Loucy (cell line): ENCODE data around the gene ZNF669.

Source experiments
- H2AFZ ChIP-seq: fragments of 200-600 bp; sonication (generic); 2 replicates; pipeline ENCODE4 v1.6.0; 2016; ENCODE audit warnings: antibody characterized with exemption, mild to moderate bottlenecking, low read length, moderate library complexity
- H3F3A ChIP-seq: fragments of 200-600 bp; 2 replicates; pipeline ENCODE4 v1.6.0; 2016; ENCODE audit warnings: antibody characterized with exemption, low read depth, mild to moderate bottlenecking
- H3K27me3 ChIP-seq: fragments of 200-600 bp; sonication (generic); 2 replicates; pipeline ENCODE4 v1.6.1; 2014; ENCODE audit warnings: low read length, mild to moderate bottlenecking; ENCODE audit not compliant: insufficient read depth, poor library complexity, severe bottlenecking
- H3K36me3 ChIP-seq: fragments of 200-600 bp; sonication (generic); 2 replicates; pipeline ENCODE4 v1.6.1; 2016; ENCODE audit warnings: low read length; ENCODE audit not compliant: insufficient read depth
- H3K4me1 ChIP-seq: fragments of 200-600 bp; sonication (generic); 2 replicates; pipeline ENCODE4 v1.5.1; 2014; ENCODE audit warnings: low read length, mild to moderate bottlenecking; ENCODE audit not compliant: insufficient read depth, poor library complexity, severe bottlenecking
- H3K4me2 ChIP-seq: fragments of 200-600 bp; sonication (generic); 2 replicates; pipeline ENCODE4 v1.6.0; 2014; ENCODE audit warnings: antibody characterized with exemption, low read length, low read depth, mild to moderate bottlenecking; ENCODE audit not compliant: poor library complexity, severe bottlenecking
- H3K4me3 ChIP-seq: fragments of 200-600 bp; sonication (generic); 2 replicates; pipeline ENCODE4 v1.5.1; 2014; ENCODE audit warnings: low read length, mild to moderate bottlenecking, mixed read lengths; ENCODE audit not compliant: poor library complexity, severe bottlenecking
- H3K79me2 ChIP-seq: fragments of 200-600 bp; sonication (generic); 2 replicates; pipeline ENCODE4 v1.6.1; 2014; ENCODE audit warnings: low read length; ENCODE audit not compliant: insufficient read depth
- H3K9ac ChIP-seq: fragments of 200-600 bp; sonication (generic); 2 replicates; pipeline ENCODE4 v1.6.0; 2014; ENCODE audit warnings: mild to moderate bottlenecking, low read depth, low read length, moderate library complexity; ENCODE audit not compliant: poor library complexity, severe bottlenecking
- H3K9me2 ChIP-seq: fragments of 200-600 bp; sonication (generic); replicated peaks from 2 replicates; pipeline ENCODE4 v1.6.1; 2016; ENCODE audit warnings: low read depth, low read length, mixed read lengths
- H3K9me3 ChIP-seq: fragments of 200-600 bp; sonication (generic); 2 replicates; pipeline ENCODE4 v1.6.1; 2014; ENCODE audit warnings: mild to moderate bottlenecking, antibody characterized with exemption, low read length, low read depth; ENCODE audit not compliant: insufficient read depth
- H4K20me1 ChIP-seq: fragments of 200-600 bp; sonication (generic); 2 replicates; pipeline ENCODE4 v1.6.0; 2014; ENCODE audit warnings: antibody characterized with exemption, low read length, mild to moderate bottlenecking; ENCODE audit not compliant: insufficient read depth, poor library complexity, severe bottlenecking
- EZH2phosphoT487 ChIP-seq: fragments of 200-600 bp; IDR thresholded peaks from 2 replicates; pipeline ENCODE4 v1.6.1; 2018; ENCODE audit warnings: antibody characterized with exemption, mild to moderate bottlenecking, moderate library complexity, borderline replicate concordance
- TF ChIP-seq, protein P1 (sequence below): fragments of 200-600 bp; sonication (generic); conservative IDR thresholded peaks from 2 replicates; pipeline ENCODE4 v1.5.1; 2014; ENCODE audit warnings: mild to moderate bottlenecking, antibody characterized with exemption, low read length

The ZNF669 gene

GRCh38 chr1:247079141-247079874 is 24.8 kb downstream of the ZNF669 start:
- H3K4me1 ChIP-seq = peaks cover 21% of the 10 kb centered on the region
- TF ChIP-seq, protein P1, sequence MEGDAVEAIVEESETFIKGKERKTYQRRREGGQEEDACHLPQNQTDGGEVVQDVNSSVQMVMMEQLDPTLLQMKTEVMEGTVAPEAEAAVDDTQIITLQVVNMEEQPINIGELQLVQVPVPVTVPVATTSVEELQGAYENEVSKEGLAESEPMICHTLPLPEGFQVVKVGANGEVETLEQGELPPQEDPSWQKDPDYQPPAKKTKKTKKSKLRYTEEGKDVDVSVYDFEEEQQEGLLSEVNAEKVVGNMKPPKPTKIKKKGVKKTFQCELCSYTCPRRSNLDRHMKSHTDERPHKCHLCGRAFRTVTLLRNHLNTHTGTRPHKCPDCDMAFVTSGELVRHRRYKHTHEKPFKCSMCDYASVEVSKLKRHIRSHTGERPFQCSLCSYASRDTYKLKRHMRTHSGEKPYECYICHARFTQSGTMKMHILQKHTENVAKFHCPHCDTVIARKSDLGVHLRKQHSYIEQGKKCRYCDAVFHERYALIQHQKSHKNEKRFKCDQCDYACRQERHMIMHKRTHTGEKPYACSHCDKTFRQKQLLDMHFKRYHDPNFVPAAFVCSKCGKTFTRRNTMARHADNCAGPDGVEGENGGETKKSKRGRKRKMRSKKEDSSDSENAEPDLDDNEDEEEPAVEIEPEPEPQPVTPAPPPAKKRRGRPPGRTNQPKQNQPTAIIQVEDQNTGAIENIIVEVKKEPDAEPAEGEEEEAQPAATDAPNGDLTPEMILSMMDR = no peak
- TF ChIP-seq EZH2phosphoT487 = no peak
- no peaks in the 10 kb centered on the region for H3F3A ChIP-seq
- peak overlapping the region; percentile 82 for H3K4me3 ChIP-seq
- H3K4me2 ChIP-seq = peak overlapping the region; percentile 88
- H3K79me2 ChIP-seq = peaks cover 37% of the 10 kb centered on the region
- H3K27me3 ChIP-seq = peaks cover 3% of the 10 kb centered on the region
- peaks cover 10% of the 10 kb centered on the region for H4K20me1 ChIP-seq
- H3K9me2 ChIP-seq = no peaks in the 10 kb centered on the region
- H3K36me3 ChIP-seq = no peaks in the 10 kb centered on the region
- peaks cover under 1% of the 10 kb centered on the region; the same call in 1 of the 2 replicates for H3K9me3 ChIP-seq
- peak overlapping the region; percentile 93 for H2AFZ ChIP-seq
- no peak overlapping the region for H3K9ac ChIP-seq

DNA sequence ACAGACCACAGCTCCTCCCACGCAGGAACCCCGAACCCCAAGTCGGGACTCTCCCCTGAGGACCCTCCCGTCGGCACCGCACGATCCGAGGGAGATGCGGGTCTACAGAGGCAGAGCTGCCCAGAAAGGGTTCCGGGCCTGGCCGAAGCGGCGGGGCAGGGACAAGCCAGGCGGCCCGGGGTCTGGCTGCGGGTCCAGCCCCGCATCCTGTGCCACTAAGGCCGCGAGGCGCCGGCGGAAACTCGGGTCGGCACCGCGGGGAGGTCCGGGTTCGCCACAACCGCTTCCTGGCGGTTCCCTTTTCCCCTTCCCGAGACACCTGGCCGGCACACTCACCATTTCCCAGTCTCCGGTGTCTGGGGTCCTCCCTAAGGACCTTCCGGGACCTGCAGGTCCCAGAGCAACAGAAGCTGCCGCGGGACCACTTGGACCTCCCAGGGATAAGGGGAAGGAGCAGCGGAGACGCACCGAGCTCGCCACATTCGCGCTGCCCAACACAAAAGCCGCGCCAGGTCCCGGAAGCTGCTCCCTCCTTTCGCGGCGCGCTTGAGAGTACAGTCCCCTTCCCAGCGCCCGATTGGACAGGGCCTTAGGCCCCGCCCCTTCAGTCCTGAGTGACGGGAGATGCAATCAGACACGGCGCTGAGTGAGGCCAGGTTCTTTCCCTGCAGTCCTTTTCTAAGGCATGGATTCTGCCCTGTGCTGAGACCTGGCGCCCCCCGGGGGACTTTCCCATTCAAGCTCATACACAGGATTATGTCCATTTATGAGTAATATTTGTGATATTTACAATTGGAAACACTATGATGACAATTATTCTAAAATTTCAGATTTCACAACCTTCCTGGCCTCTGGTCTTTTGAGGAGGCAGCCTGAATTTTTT is 25.7 kb downstream of the ZNF669 start, which contains the start of gene ZNF670:
Gene ZNF670 (minus strand): TSS at position 554 of the 883 bp plus-strand sequence. CDS start 215 bp downstream, at position 339.
- Histone ChIP-seq H4K20me1 (peaks cover 10% of the 10 kb centered on the region), H3K4me2 (peak within 1 kb of the TSS; percentile 88), H2AFZ (peak within 1 kb of the TSS; percentile 93), H3K79me2 (peaks cover 45% of the 10 kb centered on the region), H3K4me1 (peaks cover 21% of the 10 kb centered on the region), H3K4me3 (peak within 1 kb of the TSS; percentile 82), H3K9me2 (no peaks in the 10 kb centered on the region), H3K9me3 (peaks cover 7% of the 10 kb centered on the region; the same call in 1 of the 2 replicates), H3K27me3 (peaks cover 3% of the 10 kb centered on the region), H3K36me3 (no peaks in the 10 kb centered on the region), H3K9ac (peak within 1 kb of the TSS; percentile 91), H3F3A (no peaks in the 10 kb centered on the region)
- no peak for TF ChIP-seq EZH2phosphoT487
- TF ChIP-seq, protein P1 = peak; percentile 40

- Histone ChIP-seq H3K4me2 (peak overlapping the region; percentile 88), H3K9me2 (no peaks in the 10 kb centered on the region), H3K9me3 (peaks cover 14% of the 10 kb centered on the region)
Measured at GRCh38 chr1:247077876-247078257, 26.3 kb downstream of the ZNF669 start.

More at GRCh38 chr1:247077876-247078257, 26.3 kb downstream of the ZNF669 start:
- no peak for TF ChIP-seq EZH2phosphoT487
- TF ChIP-seq, protein P1 = no peak
- peaks cover 52% of the 10 kb centered on the region for H3K79me2 ChIP-seq
- H3F3A ChIP-seq = no peaks in the 10 kb centered on the region
- H2AFZ ChIP-seq = peak overlapping the region; percentile 93
- H4K20me1 ChIP-seq = peaks cover 10% of the 10 kb centered on the region
- peak overlapping the region; percentile 82 for H3K4me3 ChIP-seq
- H3K9ac ChIP-seq = peak overlapping the region; percentile 91
- H3K27me3 ChIP-seq = peaks cover 3% of the 10 kb centered on the region
- no peaks in the 10 kb centered on the region for H3K36me3 ChIP-seq
- H3K4me1 ChIP-seq = peaks cover 21% of the 10 kb centered on the region
